Activated CD8-positive, alpha-beta memory T cell treated with anti-CD3 and anti-CD28 coated beads for 36 hours (primary cell): ENCODE results near the gene ASIC2. TPM values are rescaled to one million over a fixed set of nuclear protein-coding genes. Genes with fewer than 3 reads are reported as not detected.

ENCODE experiments used
- CTCF ChIA-PET: fragments of 350-600 bp; sonication (Branson Sonifier 250); formaldehyde crosslinking; loops from one replicate; lab custom pipeline; 2021; ENCODE audit warnings: antibody characterized with exemption; lab: Charles Lee
- POLR2A ChIA-PET: fragments of 350-600 bp; sonication (Branson Sonifier 250); formaldehyde crosslinking; loops from one replicate; lab custom pipeline; 2021; ENCODE audit warnings: antibody characterized with exemption; lab: Charles Lee
- total RNA-seq, 2 experiments: library from RNA; stranded (reverse); gene quantifications; one replicate each; pipeline ENCODE4 v1.2.3, GENCODE V29; 2021

The ASIC2 gene
- total RNA-seq, 2 experiments from 2014 or later = not detected

GRCh38 chr17:33218698-33219601, 74.1 kb downstream of the ASIC2 start:
- ChIA-PET CTCF (no interaction called here), POLR2A (no interaction called here)

- ChIA-PET POLR2A (no interaction called here), CTCF (no interaction called here)
Observed at GRCh38 chr17:33217891-33218290, 75.2 kb downstream of the ASIC2 start.

GRCh38 chr17:33214996-33215395, 78.1 kb downstream of the ASIC2 start:
- POLR2A ChIA-PET = no interaction called here
- CTCF ChIA-PET = no interaction called here

DNA sequence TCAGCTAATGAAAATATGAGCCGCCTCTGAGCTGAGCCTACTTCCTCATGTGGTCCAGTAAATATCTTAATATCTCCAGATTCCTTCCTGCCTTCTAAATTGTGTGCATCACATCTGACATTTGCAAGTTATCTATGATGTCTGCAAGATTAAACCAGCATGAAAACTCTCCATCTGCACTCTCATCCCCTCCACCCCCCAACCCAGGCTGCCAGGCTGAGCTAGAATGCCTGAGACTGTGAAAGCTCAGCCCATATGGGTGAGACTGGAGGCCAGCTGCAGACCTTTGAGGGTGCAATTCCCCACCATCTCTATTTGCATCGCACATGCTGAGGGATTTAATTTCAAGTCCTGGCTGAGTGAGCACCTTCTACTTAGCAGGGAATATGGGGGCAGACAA, 82.8 kb downstream of the ASIC2 start:
- CTCF ChIA-PET = no interaction called here

DNA sequence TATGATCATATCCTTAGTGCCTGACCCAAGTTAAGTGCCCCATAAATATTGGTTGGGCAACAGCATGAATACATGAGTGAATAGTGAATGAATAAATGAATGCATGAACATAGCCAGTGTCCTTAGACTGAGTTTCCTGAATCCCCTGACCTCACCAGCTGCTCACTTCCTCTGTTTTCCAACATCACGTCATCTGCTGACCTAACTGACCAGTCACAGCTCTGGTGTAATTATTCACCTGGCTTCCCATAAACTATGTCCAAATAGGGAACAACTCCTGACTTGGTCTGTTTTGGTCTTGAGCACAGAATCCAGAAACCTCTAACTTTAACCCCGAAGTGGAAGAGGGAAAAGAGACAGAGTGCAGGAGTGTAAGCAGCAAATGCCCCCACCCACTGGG, 83.4 kb downstream of the ASIC2 start:
- CTCF ChIA-PET = no interaction called here

More for the DNA sequence above, 82.8 kb downstream of the ASIC2 start:
- POLR2A ChIA-PET = no interaction called here

DNA sequence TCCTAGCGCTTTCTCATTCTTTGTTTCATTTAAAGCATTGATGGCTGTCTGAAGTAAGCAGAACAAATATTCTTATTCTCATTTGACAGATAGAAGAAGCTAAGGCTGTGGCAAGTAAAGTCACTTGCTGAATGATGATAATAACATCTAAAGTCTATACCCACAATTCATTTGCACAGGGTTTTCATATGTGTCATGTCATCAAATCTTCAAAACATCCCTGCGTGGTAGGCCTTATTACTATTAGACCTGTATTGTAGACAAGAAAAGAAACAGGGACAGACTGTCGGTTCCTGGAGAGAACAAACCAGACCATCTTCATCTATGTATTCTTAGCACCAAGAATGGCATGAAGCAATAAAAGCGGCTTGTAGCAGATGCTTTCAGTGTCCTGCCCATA, 85.9 kb downstream of the ASIC2 start:
- ChIA-PET CTCF (no interaction called here), POLR2A (no interaction called here)

More for the DNA sequence above, 83.4 kb downstream of the ASIC2 start:
- POLR2A ChIA-PET = no interaction called here

- ChIA-PET POLR2A (no interaction called here), CTCF (no interaction called here)
Observed at GRCh38 chr17:33205552-33205951, 87.5 kb downstream of the ASIC2 start.

- ChIA-PET CTCF (no interaction called here), POLR2A (no interaction called here)
Observed at GRCh38 chr17:33204701-33205100, 88.4 kb downstream of the ASIC2 start.

- CTCF ChIA-PET = no interaction called here
- POLR2A ChIA-PET = no interaction called here
Observed at GRCh38 chr17:33204156-33204555, 88.9 kb downstream of the ASIC2 start.

DNA sequence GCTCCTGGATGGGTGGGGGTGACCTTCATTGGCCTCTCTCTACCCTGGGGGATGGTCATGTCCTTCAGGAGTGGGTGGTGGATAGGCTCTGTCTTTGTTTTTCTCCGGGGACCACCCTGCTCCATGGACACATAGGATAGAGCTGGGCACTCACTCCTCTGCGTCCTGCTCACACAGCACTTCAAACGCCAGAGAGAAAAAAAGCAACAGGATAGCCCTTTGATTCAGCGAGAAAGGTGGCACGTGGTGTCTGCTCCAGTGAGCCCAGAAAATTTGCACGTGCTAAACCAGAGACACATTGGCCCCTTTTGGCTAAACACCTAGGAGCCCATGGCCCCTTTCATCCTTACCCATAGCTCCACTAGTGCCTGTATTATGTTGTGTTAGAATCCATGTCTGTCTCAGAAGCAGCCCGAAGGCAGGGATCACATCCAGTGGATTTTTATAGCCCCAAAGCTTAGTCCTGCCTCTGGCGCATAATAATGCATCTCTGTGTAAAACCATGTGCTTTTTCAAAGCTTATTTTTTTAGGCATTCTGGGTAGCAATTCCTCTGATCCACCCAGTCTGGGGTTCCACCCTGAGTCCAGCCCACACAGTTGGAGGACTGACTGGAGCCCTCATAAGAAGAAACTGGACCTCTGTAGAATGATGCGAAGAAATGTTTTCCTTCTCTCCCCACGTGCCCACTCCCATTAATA, 90.1 kb downstream of the ASIC2 start:
- POLR2A ChIA-PET = no interaction called here
- CTCF ChIA-PET = no interaction called here

DNA sequence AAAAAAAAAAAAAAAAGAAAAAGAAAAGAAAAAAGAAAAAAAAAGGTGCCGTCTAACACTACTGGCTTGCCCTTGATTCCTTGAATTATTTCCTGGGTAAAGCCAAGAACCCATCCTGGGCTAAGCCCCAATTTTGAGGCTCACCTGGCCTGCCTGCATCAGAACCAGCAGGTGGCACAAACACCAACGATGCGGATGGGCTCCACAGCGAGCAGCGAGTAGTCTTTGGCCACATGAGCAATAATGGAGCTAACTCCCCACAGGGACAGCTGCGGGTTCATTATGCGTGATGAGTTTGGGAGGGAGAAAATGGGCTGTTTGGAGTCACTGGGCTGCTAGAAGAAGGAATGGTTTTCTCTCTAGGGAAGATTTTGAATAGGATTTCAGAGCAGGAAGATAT, 91.1 kb downstream of the ASIC2 start:
- POLR2A ChIA-PET = no interaction called here
- CTCF ChIA-PET = no interaction called here

- CTCF ChIA-PET = no interaction called here
- POLR2A ChIA-PET = no interaction called here
Observed at GRCh38 chr17:33201283-33201682, 91.8 kb downstream of the ASIC2 start.

DNA sequence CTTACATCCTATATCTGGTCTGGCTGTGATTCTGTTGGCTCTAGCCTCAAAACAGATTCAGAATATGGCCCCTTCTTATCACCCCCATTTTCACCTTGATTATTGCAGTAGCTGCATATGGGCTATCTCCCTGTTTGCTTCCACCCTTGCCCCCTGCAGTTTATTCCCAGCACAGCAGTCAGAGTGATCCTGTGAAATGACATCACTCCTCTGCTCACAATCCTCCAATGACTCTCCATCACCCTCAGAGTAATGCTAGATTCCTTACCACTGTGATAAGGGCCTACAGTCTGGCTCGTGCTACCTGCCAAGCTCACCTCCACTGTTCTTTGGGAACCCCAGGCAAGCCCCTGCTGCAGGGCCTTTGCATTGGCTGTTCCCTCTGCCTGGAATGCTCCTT, 92.5 kb downstream of the ASIC2 start:
- ChIA-PET POLR2A (no interaction called here), CTCF (no interaction called here)

GRCh38 chr17:33199571-33200510, 93.3 kb downstream of the ASIC2 start:
- ChIA-PET CTCF (no interaction called here), POLR2A (no interaction called here)

- POLR2A ChIA-PET = no interaction called here
- CTCF ChIA-PET = no interaction called here
Observed at GRCh38 chr17:33198954-33199353, 94.1 kb downstream of the ASIC2 start.

DNA sequence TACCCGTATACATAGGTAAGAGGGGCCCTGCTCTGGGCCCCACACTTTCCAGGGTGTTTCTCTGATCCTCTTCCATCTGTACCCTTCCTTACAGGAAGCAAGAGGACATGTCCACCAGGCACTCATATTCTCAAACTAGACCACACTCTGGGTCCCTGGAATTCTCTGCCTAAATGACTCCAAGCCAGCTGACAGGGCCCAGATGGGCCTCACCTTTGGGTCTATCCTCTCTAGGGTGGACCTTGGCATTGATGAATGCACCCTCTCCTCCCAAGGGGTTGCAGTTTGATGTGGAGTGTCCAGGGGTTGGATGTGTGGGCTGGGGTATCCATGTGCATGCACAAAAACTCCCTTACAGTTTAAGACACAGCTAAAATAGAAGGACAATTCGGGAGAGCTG, 95.8 kb downstream of the ASIC2 start:
- ChIA-PET POLR2A (no interaction called here), CTCF (no interaction called here)

DNA sequence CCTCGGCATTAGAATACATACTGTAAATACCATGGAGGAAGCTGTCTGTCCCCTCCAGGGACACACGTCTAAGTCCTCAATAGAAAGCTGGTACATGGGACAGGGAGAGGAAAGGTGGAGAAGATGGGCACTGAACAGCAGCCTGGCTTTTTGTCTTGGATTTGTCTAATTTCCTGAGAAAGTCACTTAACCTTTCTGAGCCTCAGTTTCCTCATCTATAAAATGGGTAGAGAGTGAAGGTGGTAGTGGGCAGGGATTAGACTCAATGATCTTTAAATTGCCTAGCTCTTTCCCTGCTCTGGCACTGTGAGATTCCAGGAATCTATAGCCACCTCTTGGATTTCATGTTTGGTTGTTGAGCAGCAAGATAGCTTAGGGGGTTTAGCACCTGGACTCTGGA, 96.2 kb downstream of the ASIC2 start:
- POLR2A ChIA-PET = no interaction called here
- CTCF ChIA-PET = no interaction called here

DNA sequence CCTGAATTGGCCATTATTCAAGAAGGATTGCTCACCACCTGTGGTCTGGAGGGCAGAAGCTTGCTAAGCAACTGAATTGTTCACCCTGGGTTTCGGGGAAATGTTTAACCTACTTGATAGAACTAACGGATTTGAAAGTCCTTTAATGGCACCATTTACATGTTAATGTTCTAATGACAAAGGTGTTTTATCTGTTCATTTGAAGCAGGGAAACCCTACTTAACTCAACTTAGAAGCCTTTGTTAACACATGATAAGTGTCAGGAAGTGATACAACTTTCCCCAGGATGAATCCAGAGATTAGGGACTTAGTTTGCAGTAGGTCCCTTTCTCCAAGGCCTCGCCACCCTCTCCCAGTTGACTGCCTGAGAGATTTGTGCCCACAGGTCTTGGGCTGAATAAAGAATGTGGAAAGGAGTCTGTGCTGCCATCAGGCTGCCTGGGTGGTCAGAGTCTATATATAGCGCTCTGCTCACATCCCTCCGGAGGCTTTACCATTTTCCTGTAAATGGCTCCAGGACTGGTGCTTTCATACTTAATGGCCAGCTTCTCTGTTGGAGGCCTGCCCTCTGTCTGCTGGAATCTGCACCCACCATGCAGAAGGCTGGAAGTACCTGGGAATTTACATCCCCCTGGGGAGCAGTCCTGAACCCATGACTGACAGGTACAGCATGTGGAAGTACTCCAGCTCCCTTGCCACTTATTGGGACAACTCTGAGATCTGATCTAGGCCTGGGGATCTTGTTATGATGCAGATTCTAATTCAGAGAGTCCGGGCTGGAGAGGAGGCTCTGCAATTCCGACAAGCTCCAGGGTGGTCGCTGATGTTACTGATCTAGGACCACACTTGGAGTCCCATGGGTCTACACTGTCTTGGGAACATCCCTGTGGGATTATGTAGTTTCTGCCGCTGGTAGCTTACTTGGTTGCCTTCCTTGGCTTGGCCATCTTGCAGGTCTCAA, 99.9 kb downstream of the ASIC2 start:
- POLR2A ChIA-PET = no interaction called here
- CTCF ChIA-PET = no interaction called here

- POLR2A ChIA-PET = no interaction called here
- CTCF ChIA-PET = no interaction called here
Observed at GRCh38 chr17:33183487-33184026, 109.5 kb downstream of the ASIC2 start.
